ENCODE measurements around the gene NOCT. TPM values are rescaled to one million over a fixed set of nuclear protein-coding genes. Genes with fewer than 3 reads are reported as not detected.
"Not testable (repeated sequence)": the region's sequence is repeated elsewhere in the genome, so short reads cannot be mapped to it uniquely, and the experiment has no call there.

NOCT gene
- total RNA-seq, 6 experiments from 2014 or later = 16.7 to 23.5 (median 18.3) TPM

DNA sequence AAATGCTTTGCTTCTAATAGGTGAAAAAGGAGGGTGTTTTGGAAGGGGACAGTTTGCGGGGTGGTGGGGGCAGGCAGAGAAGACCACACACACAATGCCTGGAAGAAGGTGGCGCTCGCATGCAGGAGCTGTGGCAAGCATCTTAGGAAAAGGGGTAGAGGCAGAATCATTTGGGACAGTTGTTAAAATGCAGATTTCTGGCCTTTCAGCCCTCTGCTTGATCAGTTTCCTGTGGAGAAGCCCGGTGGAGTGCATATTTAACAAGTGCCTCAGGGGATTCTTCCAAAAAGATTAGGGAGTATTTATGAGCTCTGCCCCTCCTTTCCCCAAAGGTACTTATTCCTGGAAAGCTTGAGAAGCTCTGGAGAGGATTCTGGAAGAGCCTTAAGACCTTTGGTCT, 4.8 kb downstream of the NOCT start:
- peaks cover 4% of the 10 kb centered on the region; the same call in 1 of the 2 replicates for H3K9me3 Mint-ChIP-seq
- TF ChIP-seq, protein P1, sequence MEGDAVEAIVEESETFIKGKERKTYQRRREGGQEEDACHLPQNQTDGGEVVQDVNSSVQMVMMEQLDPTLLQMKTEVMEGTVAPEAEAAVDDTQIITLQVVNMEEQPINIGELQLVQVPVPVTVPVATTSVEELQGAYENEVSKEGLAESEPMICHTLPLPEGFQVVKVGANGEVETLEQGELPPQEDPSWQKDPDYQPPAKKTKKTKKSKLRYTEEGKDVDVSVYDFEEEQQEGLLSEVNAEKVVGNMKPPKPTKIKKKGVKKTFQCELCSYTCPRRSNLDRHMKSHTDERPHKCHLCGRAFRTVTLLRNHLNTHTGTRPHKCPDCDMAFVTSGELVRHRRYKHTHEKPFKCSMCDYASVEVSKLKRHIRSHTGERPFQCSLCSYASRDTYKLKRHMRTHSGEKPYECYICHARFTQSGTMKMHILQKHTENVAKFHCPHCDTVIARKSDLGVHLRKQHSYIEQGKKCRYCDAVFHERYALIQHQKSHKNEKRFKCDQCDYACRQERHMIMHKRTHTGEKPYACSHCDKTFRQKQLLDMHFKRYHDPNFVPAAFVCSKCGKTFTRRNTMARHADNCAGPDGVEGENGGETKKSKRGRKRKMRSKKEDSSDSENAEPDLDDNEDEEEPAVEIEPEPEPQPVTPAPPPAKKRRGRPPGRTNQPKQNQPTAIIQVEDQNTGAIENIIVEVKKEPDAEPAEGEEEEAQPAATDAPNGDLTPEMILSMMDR (IDR thresholded peaks at IDR 0.05) = no peak
- H3K27ac Mint-ChIP-seq = peak overlapping the region; percentile 10
- no peak overlapping the region for H3K4me3 Mint-ChIP-seq
- H3K27me3 Mint-ChIP-seq (ENCODE audit: insufficient read depth) = peaks cover 2% of the 10 kb centered on the region; the same call in 1 of the 2 replicates
- no peak for DNase-seq
- peaks cover 59% of the 10 kb centered on the region for H3K4me1 Mint-ChIP-seq (ENCODE audit: low read depth)
- H3K36me3 Mint-ChIP-seq (ENCODE audit: low read depth) = peaks cover 28% of the 10 kb centered on the region

DNA sequence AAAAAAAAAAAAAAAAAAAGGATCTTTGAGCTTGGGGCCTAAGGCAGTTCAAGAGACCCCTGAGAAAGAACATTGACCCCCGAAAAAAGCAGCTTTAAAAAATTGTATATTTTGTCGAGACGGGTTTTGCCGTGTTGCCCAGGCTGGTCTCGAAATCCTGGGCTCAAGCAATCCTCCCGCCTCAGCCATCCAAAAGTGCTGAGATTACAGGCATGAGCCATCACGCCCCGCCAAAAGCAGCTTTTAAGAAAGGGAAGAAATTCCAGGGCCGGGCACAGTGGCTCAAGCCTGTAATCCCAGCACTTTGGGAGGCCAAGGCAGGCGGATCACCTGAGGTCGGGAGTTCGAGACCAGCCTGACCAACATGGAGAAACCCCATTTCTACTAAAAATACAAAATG, 5.5 kb downstream of the NOCT start:
- not testable (repeated sequence) for H3K9me3 Mint-ChIP-seq; H3K4me3 Mint-ChIP-seq; H3K27ac Mint-ChIP-seq; DNase-seq; H3K27me3 Mint-ChIP-seq (ENCODE audit: insufficient read depth)
- peaks cover 28% of the 10 kb centered on the region for H3K36me3 Mint-ChIP-seq (ENCODE audit: low read depth)
- H3K4me1 Mint-ChIP-seq (ENCODE audit: low read depth) = peaks cover 66% of the 10 kb centered on the region

DNA sequence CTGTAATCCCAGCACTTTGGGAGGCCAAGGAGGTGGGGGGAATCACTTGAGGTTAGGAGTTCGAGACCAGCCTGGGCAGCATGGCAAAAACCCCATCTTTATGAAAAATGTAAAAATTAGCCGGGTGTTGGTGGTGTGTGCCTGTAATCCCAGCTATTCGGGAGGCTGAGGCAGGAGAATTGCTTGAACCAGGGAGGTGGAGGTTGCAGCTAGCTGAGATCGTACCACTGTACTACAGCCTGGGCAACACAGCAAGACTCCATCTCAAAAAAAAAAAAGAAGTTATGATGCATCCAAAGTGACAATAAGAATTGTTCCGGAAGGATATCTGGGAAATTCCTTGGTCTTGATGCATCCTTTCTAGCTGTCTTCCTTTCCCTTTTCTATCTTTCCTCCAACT, 7.3 kb downstream of the NOCT start:
- no peaks in the 10 kb centered on the region for H3K9me3 Mint-ChIP-seq
- DNase-seq = no peak
- H3K36me3 Mint-ChIP-seq (ENCODE audit: low read depth) = peaks cover 18% of the 10 kb centered on the region
- no peaks in the 10 kb centered on the region for H3K27me3 Mint-ChIP-seq (ENCODE audit: insufficient read depth)
- TF ChIP-seq, protein P1 (IDR thresholded peaks at IDR 0.05) = no peak
- no peak overlapping the region for H3K4me3 Mint-ChIP-seq
- no peak overlapping the region for H3K27ac Mint-ChIP-seq
- peaks cover 69% of the 10 kb centered on the region for H3K4me1 Mint-ChIP-seq (ENCODE audit: low read depth)

DNA sequence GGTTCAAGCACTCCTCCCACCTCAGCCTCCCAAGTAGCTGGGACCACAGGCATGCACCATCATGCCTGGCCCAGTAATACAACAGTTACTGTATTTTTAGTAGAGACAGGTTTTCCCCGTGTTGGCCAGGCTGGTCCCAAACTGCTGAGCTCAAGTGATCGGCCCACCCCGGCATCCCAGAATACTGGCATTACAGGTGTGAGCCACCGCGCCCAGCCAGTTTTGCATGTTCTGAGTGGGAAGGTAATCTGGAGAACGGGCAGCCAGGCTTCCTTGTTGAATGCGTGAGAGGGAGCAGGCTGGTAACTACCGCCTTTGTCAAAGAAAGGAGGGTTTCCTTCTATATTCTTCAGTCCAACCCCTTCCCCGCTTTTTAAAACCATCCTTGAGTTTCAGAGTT, 9.1 kb downstream of the NOCT start:
- Mint-ChIP-seq H3K4me3 (no peak overlapping the region), H3K27ac (0 out of 2 replicates have a peak overlapping the region, but pooled peaks have one; percentile 25)

DNA sequence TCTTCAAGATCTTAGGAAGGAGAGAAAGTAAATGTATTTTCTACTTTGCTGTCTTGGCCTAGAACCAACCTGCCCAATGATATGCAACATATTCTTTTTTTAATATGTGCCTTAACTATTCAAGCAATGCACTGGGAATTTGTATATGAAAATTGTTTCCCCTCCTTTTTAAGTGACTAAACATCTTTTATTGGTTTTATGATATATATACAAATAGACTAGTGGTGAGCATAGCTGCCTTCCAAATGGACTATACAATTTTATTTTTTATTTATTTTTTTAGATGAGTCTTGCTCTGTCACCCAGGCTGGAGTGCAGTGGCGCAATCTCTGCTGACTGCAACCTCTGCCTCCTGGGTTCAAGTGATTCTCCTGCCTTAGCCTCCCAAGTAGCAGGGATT, 10.3 kb downstream of the NOCT start:
- DNase-seq = peak; percentile 24
- Mint-ChIP-seq H3K27me3 (ENCODE audit: insufficient read depth) (peaks cover 2% of the 10 kb centered on the region; the same call in 1 of the 2 replicates), H3K9me3 (no peaks in the 10 kb centered on the region), H3K4me1 (ENCODE audit: low read depth) (peaks cover 54% of the 10 kb centered on the region), H3K27ac (peak overlapping the region; percentile 62; the same call in 1 of the 2 replicates), H3K4me3 (no peak overlapping the region), H3K36me3 (ENCODE audit: low read depth) (peaks cover 6% of the 10 kb centered on the region)
- TF ChIP-seq, protein P1 (IDR thresholded peaks at IDR 0.05) = no peak

More for the DNA sequence above, 9.1 kb downstream of the NOCT start:
- Mint-ChIP-seq H3K27me3 (ENCODE audit: insufficient read depth) (no peaks in the 10 kb centered on the region), H3K36me3 (ENCODE audit: low read depth) (peaks cover 13% of the 10 kb centered on the region), H3K4me1 (ENCODE audit: low read depth) (peaks cover 58% of the 10 kb centered on the region), H3K9me3 (no peaks in the 10 kb centered on the region)
- DNase-seq = no peak
- TF ChIP-seq, protein P1 (IDR thresholded peaks at IDR 0.05) = no peak

DNA sequence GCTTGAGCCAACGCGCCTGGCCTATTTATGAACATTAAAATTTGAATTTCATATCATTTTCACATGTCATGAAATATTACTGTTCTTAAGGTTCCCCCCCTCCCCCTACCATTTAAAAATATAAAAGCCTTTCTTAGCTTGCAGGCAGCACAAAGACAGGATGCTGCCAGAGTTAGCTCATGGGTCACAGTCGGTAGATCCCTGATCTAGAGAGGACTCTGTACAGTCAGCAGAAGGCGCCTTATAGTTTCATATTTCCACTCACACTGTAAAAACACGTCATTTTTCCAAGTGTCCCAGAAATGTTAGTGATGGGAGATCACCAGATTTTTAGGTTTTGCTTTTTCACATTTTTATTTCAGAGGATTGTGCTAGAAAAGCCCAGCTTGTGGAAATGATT, 12.2 kb downstream of the NOCT start:
- peaks cover 4% of the 10 kb centered on the region; the same call in 1 of the 2 replicates for H3K27me3 Mint-ChIP-seq (ENCODE audit: insufficient read depth)
- TF ChIP-seq, protein P1 (IDR thresholded peaks at IDR 0.05) = no peak
- H3K4me3 Mint-ChIP-seq = no peak overlapping the region
- no peaks in the 10 kb centered on the region for H3K9me3 Mint-ChIP-seq
- H3K27ac Mint-ChIP-seq = no peak overlapping the region
- H3K36me3 Mint-ChIP-seq (ENCODE audit: low read depth) = peaks cover 6% of the 10 kb centered on the region
- peaks cover 60% of the 10 kb centered on the region for H3K4me1 Mint-ChIP-seq (ENCODE audit: low read depth)
- no peak for DNase-seq
